ENCODE results near the gene PSMA6.
"Not testable (repeated sequence)": the region's sequence is repeated elsewhere in the genome, so short reads cannot be mapped to it uniquely, and the experiment has no call there.

The PSMA6 gene

DNA sequence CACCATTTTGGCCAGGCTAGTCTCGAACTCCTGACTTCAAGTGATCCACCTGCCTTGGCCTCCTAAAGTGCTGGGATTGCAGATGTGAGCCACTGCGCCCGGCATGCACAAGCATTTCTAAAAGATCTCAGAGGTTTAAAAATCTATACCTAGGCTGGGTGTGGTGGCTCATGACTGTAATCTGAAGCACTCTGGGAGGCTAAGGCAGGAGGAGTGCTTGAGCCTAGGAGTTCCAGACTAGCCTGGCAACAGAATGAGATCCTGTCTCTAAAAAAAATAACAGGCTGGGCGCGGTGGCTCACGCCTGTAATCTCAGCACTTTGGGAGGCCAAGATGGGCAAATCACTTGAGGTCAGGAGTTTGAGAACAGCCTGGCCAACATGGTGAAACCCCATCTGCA is 63.1 kb downstream of the PSMA6 start:
- not testable (repeated sequence) for H3K27me3 Mint-ChIP-seq; H3K36me3 Mint-ChIP-seq (ENCODE audit: low read depth); H3K4me3 Mint-ChIP-seq; H3K9me3 Mint-ChIP-seq; H3K27ac Mint-ChIP-seq
- peaks cover 45% of the 10 kb centered on the region for H3K4me1 Mint-ChIP-seq (ENCODE audit: low read depth)

DNA sequence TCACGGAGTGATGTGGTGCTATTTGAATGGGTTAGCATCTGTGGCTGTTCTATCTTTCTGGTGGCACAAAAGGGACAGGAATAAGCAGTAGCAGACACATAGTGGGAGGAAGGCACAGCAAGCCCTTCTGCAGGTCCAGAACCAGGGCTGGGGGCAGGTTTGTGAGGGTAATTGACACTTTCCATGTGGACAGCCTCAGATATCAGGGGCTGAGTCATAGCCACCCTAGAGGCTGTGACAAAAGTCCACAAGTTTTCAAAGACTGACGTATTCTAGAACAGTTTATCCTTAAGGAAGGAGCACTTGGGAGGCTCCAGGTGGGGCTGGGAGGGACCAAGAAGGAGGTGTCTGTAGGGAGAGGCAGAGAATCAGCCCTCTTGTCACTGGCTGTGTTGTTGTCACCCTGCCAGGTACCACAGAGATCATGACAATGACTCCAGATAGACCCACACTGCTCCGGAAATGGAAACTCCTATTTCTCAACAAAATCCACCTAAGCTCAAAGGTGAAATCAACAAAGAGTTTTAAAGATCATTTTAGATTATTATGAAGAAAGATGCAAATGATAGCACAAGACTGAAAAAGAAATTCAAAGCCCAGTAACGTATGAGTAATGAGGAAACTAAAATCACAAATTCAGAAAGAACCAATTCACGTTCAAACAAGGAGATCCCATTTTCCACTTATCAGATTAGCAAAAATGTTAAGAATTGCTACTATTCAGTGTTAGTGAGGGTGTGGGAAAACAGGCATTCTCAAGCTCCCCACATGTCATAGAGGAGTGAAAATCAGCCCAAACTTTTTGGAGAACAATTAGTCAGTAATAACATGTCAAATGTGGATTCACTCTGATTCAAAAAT is 64.0 kb downstream of the PSMA6 start:
- Mint-ChIP-seq H3K4me1 (ENCODE audit: low read depth) (peaks cover 55% of the 10 kb centered on the region), H3K4me3 (peak overlapping the region; percentile 30), H3K27ac (peak overlapping the region; percentile 89), H3K36me3 (ENCODE audit: low read depth) (no peaks in the 10 kb centered on the region), H3K9me3 (no peaks in the 10 kb centered on the region), H3K27me3 (no peaks in the 10 kb centered on the region)

DNA sequence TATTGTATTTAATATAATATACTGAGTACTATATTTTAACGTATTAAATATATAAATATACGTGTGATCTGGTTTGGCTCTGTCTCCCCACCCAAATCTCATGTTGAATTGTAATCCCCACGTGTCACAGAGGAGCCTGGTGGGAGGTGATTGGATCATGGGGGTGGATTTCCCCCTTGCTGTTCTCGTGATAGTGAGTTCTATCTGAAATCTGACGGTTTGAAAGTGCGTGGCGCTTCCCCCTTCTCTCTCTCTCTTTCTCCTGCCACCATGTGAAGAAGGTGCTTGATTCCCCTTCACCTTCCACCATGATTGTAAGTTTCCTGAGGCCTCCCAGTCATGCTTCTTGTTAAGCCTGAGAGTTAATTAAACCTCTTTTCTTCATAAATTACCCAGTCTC is 67.5 kb downstream of the PSMA6 start:
- not testable (repeated sequence) for H3K27me3 Mint-ChIP-seq; H3K4me3 Mint-ChIP-seq; H3K27ac Mint-ChIP-seq; H3K9me3 Mint-ChIP-seq; H3K36me3 Mint-ChIP-seq (ENCODE audit: low read depth)
- peaks cover 54% of the 10 kb centered on the region for H3K4me1 Mint-ChIP-seq (ENCODE audit: low read depth)

DNA sequence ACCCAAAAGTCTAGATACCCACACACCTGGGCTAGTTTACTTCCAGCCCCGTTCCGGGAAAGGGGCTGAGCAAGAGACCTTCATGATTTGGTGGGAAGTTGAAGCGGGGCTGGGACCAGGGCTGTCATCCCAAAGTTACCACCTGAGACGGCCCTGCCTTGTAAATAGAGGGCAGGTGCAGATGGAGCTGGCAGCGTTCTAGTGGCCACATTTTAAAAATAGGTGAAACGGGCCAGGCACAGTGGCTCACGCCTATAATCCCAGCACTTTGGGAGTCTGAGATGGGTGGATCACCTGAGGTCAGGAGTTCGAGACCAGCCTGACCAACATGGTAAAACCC is 68.9 kb downstream of the PSMA6 start:
- no peaks in the 10 kb centered on the region for H3K9me3 Mint-ChIP-seq
- no peaks in the 10 kb centered on the region for H3K27me3 Mint-ChIP-seq
- H3K4me3 Mint-ChIP-seq = no peak overlapping the region
- H3K36me3 Mint-ChIP-seq (ENCODE audit: low read depth) = no peaks in the 10 kb centered on the region
- peaks cover 58% of the 10 kb centered on the region for H3K4me1 Mint-ChIP-seq (ENCODE audit: low read depth)
- peak overlapping the region; percentile 21 for H3K27ac Mint-ChIP-seq

DNA sequence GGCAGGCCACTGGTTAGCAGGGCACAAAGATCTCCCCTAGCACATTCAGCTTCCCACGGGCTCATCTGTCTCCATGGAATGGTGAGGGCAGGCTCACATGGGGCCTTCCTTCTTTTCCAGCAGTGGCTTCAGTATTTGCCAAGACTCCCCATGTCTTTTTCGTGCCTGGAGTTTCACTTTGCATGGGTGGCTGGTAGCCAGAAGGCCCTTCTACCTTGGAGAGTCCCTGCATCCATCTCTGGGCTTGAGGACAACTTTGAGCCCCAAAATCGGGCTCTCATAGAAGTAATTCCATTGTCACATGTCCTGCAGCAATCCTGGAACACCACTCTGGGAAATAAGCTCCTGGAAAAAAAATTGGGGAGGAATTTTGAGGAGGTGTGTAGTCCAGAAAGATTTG is 70.3 kb downstream of the PSMA6 start:
- no peaks in the 10 kb centered on the region for H3K9me3 Mint-ChIP-seq
- H3K4me3 Mint-ChIP-seq = no peak overlapping the region
- no peaks in the 10 kb centered on the region for H3K27me3 Mint-ChIP-seq
- peaks cover 59% of the 10 kb centered on the region for H3K4me1 Mint-ChIP-seq (ENCODE audit: low read depth)
- no peak overlapping the region for H3K27ac Mint-ChIP-seq
- H3K36me3 Mint-ChIP-seq (ENCODE audit: low read depth) = no peaks in the 10 kb centered on the region

DNA sequence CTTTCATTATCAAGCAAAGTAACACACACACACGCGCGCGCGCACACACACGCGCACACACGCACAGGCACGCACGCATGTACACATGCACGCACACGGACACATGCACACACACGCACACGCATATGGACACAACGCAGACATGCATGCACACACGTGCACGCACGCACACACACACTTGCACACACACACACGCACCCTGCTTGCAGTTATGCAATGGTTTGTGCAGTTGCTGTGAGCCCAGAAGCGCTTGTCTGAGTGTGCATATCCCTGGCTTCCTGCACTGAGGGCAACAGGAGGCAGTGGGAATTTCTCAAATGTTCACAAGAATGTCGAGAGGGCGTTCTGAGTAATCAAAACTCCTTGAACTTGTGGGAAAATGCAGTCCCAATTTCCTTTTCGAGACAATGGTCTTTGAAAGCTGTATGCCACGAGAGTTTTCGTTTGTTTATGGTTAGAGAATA is 70.8 kb downstream of the PSMA6 start:
- Mint-ChIP-seq H3K9me3 (no peaks in the 10 kb centered on the region), H3K27me3 (no peaks in the 10 kb centered on the region), H3K4me1 (ENCODE audit: low read depth) (peaks cover 64% of the 10 kb centered on the region), H3K4me3 (no peak overlapping the region), H3K27ac (no peak overlapping the region), H3K36me3 (ENCODE audit: low read depth) (no peaks in the 10 kb centered on the region)

DNA sequence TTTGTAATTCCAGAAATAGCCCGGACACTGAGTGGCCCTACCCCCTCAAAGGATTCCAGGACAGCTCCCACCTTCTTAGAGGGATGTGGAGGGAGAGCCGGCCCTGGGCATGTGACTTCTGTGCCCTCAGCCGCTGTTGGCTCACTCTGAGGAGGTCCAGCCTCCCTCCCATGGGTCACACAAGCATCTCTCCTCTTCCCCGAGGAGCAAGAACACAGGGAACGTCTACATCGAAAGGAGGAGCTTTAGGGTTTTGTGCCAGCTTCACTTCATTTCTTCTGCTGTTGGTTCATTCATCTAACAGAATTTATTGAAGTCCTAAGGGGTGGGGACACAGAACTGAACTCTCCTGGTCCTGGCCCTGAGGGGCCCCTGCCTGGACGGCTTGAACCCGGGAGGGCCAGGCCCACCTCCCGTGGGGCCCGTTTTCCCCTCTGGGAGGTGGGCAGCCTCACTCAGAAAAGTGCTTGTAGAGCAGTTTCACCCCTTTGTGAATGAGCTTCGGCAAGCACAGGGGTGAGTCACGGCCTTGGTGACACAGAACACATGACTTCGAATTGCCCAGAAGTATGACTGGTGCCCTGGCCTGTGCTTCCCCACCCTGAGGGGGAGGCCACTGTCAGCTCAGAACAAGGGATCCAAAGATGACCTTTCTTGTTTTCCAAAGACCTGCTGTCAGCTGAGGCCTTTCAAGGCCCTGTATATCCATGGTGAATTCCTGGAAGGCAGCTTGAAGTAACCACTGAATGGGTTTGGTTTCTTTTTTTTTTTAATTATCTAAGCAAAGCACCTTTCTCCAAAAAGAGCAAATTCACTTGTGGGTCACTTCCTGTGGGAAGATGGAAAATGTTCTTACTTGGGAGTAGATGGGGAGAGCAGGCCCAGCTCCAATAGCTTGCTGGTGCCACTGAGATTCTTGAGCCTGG is 73.2 kb downstream of the PSMA6 start:
- Mint-ChIP-seq H3K4me3 (peak overlapping the region; percentile 73), H3K4me1 (ENCODE audit: low read depth) (peaks cover 71% of the 10 kb centered on the region), H3K36me3 (ENCODE audit: low read depth) (no peaks in the 10 kb centered on the region), H3K27me3 (no peaks in the 10 kb centered on the region), H3K9me3 (peaks cover under 1% of the 10 kb centered on the region), H3K27ac (peak overlapping the region; percentile 98)

DNA sequence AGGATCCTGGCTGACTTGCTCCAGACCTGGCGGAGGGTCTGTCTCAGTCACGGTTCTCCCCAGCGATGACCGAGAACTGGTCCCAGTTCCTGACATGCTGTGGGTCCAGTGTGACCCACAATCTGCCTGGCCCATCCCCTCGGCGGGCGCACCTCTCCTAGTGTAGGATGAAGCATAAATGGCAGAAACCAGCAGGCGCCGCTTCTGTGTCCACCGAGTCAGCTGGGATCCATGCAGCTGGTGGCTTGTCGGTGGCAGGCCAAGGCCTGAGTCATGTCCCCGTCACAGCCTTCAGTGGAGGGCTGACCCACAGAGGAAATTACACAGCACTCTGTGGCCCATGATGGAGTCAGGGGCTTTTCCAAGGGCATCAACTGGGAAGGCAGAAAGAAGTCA is 73.9 kb downstream of the PSMA6 start:
- Mint-ChIP-seq H3K27ac (peak overlapping the region; percentile 98), H3K9me3 (peaks cover 7% of the 10 kb centered on the region), H3K36me3 (ENCODE audit: low read depth) (peaks cover 1% of the 10 kb centered on the region), H3K4me3 (peak overlapping the region; percentile 73), H3K4me1 (ENCODE audit: low read depth) (peaks cover 64% of the 10 kb centered on the region), H3K27me3 (no peaks in the 10 kb centered on the region)

DNA sequence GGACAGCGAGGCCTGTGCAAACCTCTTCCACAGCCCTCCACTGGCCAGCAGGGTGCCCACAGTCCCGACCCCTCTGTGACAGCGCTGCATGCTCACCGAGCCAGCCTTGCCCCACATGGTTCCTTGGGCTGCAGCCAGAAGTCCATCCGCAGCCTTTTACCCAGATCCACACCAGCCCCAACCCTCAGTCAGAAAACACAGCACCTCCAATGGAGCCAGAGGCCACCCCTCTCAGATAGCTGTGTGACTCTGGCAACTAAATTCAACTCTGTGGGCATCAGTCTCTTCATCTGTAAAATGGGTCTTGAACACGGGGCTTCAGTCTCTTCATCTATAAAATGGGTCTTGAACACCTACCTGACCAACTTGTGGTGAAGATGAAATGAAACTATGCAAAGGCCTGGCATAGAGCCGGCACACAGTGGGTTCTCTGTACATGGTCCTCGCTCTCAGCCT is 74.4 kb downstream of the PSMA6 start:
- Mint-ChIP-seq H3K4me1 (ENCODE audit: low read depth) (peaks cover 62% of the 10 kb centered on the region), H3K4me3 (peak overlapping the region; percentile 73), H3K27ac (peak overlapping the region; percentile 98), H3K36me3 (ENCODE audit: low read depth) (peaks cover 4% of the 10 kb centered on the region), H3K27me3 (no peaks in the 10 kb centered on the region), H3K9me3 (peaks cover 10% of the 10 kb centered on the region)

DNA sequence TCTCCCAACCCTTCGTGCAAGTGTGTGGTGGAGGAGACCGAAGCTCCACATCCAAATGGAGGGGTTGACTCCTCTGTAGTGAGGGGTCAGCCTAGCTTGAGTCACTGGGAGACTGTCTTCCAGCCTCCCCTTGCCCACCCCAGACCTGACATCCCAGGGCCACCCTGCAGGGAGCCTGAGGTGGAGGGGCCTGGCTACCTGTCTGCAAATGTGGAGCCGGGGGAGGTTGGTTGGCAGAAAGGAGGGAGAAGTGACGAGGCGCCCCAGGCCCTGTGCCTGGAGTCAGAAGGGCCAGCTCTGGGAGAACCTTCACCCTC is 74.8 kb downstream of the PSMA6 start:
- H3K9me3 Mint-ChIP-seq = peaks cover 10% of the 10 kb centered on the region
- no peaks in the 10 kb centered on the region for H3K27me3 Mint-ChIP-seq
- H3K36me3 Mint-ChIP-seq (ENCODE audit: low read depth) = peaks cover 4% of the 10 kb centered on the region
- H3K27ac Mint-ChIP-seq = peak overlapping the region; percentile 98
- peak overlapping the region; percentile 73 for H3K4me3 Mint-ChIP-seq
- H3K4me1 Mint-ChIP-seq (ENCODE audit: low read depth) = peaks cover 62% of the 10 kb centered on the region
